GM12874 (cell line): ENCODE measurements around the gene REX1BD.

Experiments
- TF ChIP-seq, protein P1 (sequence below): IDR thresholded peaks from 2 replicates; pipeline ENCODE4 v1.5.1; 2011; ENCODE audit warnings: low read depth, mild to moderate bottlenecking, control low read depth, low read length, moderate library complexity; ENCODE audit not compliant: insufficient read depth

The REX1BD gene

DNA sequence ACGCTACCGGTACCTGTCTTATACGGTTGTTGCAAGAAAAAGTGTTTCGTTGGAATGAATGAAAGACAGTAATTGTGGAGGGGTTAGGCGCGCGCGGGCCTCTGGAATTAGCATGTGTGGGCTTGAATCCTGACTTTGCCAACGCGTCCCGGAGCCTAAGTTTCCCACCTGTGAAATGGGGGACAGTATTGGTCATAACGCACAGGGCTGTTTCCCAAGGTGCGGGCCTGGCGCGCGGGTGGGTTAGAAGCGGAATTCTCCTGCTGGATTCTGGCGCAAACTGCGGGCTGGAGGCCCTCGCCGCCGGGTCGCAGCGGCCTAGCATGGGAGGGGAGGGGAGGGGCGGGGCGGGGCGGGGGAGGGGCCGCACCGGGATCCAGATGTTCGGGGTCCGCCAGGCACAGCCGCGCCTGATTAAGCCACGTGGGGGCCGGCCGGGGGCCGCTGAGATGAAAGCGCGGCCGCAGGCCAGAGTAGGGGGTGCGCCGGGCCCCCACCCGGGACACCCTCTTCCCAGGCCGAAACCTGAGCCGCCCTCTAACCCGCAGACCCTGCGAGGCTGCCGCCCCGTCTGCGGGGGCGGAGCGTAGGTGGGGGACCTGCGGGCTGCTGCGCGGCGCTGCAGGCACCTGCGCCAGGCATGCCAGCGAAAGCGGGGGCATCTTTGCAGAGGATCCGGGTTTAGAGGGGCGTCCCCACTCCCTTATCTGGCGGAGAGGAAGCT, 22.9 kb downstream of the REX1BD start:
- TF ChIP-seq, protein P1, sequence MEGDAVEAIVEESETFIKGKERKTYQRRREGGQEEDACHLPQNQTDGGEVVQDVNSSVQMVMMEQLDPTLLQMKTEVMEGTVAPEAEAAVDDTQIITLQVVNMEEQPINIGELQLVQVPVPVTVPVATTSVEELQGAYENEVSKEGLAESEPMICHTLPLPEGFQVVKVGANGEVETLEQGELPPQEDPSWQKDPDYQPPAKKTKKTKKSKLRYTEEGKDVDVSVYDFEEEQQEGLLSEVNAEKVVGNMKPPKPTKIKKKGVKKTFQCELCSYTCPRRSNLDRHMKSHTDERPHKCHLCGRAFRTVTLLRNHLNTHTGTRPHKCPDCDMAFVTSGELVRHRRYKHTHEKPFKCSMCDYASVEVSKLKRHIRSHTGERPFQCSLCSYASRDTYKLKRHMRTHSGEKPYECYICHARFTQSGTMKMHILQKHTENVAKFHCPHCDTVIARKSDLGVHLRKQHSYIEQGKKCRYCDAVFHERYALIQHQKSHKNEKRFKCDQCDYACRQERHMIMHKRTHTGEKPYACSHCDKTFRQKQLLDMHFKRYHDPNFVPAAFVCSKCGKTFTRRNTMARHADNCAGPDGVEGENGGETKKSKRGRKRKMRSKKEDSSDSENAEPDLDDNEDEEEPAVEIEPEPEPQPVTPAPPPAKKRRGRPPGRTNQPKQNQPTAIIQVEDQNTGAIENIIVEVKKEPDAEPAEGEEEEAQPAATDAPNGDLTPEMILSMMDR = no peak

DNA sequence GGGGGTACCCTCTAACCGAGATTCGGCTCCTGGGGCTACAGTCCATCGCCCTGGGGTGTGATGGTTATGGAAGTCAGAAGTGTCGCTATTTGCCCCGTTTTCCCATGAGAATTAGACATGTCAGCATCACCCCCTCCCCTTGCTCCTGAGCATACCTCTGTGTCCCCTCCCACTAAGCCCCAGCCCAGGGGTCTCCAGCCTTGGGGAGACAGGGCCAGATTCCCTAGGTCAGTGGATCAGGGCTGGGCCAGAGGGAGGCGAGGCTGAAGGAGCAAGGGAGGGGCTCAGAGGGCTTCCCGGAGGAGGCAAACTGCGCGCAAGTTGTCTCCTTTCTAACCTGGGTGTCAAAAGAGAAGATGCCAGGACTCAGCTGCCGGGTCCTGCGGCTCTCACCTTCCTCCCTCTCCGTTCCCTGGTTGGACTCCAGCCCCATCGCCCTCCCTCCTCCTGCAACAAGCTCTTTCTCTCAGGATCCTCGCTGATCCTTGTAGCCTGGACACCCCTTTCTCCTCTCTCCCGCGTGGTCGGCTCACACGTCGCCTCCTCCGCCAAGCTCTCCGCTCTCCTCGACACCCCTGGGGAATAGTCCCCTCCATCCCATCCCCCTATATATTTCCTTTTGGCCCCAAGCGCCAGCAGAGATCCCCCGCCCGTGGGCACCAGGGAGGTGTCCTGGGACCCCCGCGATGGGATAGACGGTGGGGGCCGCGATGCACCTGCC, 23.6 kb downstream of the REX1BD start:
- TF ChIP-seq, protein P1 = no peak

DNA sequence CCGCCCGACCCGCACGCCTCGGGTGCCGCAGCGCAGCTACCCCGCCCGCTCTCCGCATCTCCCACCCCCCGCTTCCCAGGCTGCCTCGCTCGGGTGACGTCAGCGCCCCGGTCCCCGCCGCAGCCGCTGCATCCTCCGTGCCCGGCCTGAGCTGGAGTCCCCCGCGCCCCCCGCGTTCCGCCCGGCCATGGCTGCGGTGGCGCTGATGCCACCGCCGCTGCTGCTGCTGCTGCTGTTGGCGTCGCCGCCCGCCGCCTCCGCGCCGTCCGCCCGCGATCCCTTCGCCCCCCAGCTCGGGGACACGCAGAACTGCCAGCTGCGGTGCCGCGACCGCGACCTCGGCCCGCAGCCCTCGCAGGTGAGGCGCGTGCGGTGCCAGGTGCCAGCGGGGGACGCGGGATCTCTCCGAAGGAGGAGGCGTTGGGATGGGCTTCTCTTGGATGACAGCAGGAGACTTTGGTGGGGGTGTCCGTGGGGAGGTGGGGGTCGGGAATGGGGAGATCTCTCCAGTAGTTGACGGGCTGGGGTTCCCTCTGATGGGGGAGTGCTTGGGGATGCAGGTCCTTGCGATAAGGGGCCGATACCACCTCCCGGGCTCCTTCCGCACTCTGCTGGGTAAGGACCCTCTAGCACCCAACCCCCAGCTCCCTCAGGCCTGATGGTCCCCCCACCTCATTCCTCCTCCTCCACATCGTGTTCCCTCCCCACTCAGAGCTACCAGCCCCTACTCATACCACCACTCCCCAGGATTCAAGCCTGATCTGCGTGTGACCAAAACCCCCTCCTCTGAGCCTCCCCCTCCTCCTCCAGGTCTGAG, 24.4 kb downstream of the REX1BD start, which contains the start of gene TMEM59L:
TSS of gene TMEM59L (plus strand) at position 99 of the 817 bp plus-strand sequence. CDS start at position 188, 89 bp downstream.
- TF ChIP-seq, protein P1 = no peak

DNA sequence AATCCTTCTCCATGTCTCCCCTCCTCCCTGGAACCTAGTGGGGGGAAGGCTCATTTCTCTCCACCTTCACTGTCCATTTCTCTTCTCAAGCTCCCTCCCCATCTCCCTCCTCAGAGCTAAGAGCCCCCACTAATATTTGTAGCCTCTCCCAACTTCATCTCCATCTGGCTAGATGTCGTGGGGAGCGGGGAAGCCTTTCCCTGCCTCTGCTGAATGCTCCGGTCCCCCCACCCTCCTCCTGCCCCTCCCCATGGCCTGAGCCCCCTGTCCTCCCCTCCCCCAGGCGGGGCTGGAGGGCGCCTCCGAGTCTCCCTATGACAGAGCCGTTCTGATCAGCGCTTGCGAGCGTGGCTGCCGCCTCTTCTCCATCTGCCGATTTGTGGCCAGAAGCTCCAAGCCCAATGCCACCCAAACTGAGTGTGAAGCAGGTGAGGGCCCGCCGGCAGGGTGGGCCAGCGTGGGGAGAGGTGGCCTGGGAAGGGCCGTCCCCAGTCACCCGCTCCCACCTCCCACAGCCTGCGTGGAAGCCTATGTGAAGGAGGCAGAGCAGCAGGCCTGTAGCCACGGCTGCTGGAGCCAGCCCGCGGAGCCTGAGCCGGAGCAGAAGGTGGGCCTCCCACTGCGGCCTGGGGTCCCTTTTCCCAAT, 25.1 kb downstream of the REX1BD start:
- TF ChIP-seq, protein P1 = no peak

DNA sequence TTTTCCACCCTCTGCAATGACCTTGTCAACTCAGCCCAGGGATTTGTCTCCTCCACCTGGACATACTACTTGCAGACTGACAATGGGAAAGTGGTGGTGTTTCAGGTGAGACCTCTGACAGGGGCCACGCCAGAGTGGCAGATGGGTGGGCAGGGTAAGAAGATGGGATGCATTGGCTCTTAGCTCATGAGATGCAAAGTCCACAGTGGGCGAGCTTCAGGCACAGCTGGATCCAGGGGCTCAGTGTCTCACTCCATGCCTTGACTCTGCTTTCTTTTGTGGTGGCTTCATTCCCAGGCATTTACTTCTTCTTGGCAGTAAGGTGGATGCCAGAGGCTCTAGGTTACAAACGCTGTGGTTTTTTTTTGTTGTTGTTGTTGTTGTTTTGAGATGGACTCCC, 27.4 kb downstream of the REX1BD start:
- TF ChIP-seq, protein P1 = no peak

DNA sequence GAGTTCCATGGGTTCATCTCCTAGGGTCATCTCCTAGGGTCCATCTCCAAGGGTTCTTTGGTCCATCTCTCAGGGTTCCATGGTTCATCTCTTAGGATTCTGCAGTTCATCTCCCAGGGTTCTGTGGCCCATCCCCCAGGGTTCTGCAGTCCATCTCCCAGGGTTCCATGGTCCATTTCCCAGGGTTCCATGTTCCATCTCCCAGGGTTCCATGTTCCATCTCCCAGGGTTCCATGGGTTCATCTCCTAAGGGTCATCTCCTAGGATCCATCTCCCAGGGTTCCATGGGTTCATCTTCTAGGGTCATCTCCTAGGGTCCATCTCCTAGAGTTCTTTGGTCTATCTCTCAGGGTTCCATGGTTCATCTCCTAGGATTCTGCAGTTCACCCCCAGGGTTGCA, 29.0 kb downstream of the REX1BD start:
- TF ChIP-seq, protein P1 = no peak
